Stomach (tissue), 4 donors: Measurements from ENCODE around the gene FOXP2.

Experiments used
- POLR2A ChIP-seq, 4 donors: fragments of 450-650 bp; IDR thresholded peaks; one replicate each; pipeline ENCODE4 v1.6.1; 2016; ENCODE audit warnings: antibody characterized with exemption in 4 of 4, control low read depth in 2 of 4, mild to moderate bottlenecking in 1 of 4, moderate library complexity in 1 of 4
- POLR2AphosphoS5 ChIP-seq, 3 donors: sonication (generic); formaldehyde crosslinking; IDR thresholded peaks; one replicate each; pipeline ENCODE4 v1.6.1; 2016; ENCODE audit warnings: antibody characterized with exemption in 3 of 3
- TF ChIP-seq, protein P1 (sequence below), 7 experiments: fragments of 450-650 bp in 4 of 7; fragments of 200-600 bp in 3 of 7; sonication (generic) in 3 of 7; IDR thresholded peaks; one replicate each; pipeline ENCODE4 v1.5.1; 2016 to 2019; ENCODE audit warnings: antibody characterized with exemption in 7 of 7, control low read depth in 2 of 7, mild to moderate bottlenecking in 1 of 7

DNA sequence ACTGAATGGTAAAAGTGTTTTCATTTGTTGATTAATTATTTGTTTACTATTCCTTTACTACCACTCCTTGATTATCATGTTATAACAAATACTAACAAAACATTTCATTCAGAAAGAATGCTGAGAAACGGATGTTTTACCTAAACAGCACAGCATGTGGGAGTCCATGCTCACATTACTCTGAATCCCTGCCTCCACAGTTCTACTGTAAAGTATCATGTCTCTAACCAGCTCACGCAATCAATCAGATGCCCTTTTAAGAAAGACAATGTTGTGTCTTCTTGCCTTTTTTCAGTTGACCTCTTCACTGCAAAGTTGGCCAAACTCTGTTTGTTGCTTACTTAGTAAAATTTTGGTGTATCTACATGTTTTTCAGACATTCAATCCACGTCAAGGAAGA lies 274.8 kb downstream of the FOXP2 start:
- TF ChIP-seq POLR2A (IDR thresholded peaks at IDR 0.05) (no peak), POLR2AphosphoS5 (IDR thresholded peaks at IDR 0.05) (no peak)
- TF ChIP-seq, protein P1, sequence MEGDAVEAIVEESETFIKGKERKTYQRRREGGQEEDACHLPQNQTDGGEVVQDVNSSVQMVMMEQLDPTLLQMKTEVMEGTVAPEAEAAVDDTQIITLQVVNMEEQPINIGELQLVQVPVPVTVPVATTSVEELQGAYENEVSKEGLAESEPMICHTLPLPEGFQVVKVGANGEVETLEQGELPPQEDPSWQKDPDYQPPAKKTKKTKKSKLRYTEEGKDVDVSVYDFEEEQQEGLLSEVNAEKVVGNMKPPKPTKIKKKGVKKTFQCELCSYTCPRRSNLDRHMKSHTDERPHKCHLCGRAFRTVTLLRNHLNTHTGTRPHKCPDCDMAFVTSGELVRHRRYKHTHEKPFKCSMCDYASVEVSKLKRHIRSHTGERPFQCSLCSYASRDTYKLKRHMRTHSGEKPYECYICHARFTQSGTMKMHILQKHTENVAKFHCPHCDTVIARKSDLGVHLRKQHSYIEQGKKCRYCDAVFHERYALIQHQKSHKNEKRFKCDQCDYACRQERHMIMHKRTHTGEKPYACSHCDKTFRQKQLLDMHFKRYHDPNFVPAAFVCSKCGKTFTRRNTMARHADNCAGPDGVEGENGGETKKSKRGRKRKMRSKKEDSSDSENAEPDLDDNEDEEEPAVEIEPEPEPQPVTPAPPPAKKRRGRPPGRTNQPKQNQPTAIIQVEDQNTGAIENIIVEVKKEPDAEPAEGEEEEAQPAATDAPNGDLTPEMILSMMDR (IDR thresholded peaks at IDR 0.05) = no peak
